ENCODE data around the gene MEX3C.

Gene MEX3C

DNA sequence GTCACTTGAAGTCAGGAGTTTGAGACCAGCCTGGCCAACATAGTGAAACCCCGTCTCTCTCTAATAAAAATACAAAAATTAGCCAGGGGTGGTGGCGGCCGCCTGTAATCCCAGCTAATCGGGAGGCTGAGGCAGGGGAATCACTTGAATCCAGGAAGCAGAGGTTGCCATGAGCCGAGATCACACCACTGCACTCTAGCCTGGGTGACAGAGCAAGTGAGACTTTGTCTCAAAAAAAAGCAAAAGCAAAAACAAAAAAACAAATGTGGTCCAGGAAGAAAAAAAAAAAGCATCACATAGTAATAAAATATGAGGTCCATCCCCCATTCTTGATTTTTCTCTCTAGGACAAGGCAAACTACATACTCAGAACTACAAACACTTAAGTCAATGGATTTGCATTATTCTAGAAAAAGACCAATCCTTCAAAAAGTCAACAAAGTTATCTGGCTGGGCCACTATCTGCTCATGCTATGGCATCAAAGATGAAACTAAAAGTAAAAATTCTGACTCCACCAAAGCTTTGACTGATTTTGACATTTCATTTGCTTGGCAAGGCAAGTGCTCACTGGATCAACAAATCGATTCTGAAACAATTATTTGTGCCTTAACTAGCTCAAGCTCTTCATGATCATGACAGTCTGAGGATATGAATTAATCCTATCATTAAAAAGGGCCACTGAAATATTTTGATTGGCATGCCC lies 28.4 kb downstream of the MEX3C start:
- DNase-seq (ENCODE audit: low read depth) = no peak
- no peak overlapping the region for H3K4me3 ChIP-seq (ENCODE audit: control insufficient read depth, low read depth, low read length)
- TF ChIP-seq, protein P1, sequence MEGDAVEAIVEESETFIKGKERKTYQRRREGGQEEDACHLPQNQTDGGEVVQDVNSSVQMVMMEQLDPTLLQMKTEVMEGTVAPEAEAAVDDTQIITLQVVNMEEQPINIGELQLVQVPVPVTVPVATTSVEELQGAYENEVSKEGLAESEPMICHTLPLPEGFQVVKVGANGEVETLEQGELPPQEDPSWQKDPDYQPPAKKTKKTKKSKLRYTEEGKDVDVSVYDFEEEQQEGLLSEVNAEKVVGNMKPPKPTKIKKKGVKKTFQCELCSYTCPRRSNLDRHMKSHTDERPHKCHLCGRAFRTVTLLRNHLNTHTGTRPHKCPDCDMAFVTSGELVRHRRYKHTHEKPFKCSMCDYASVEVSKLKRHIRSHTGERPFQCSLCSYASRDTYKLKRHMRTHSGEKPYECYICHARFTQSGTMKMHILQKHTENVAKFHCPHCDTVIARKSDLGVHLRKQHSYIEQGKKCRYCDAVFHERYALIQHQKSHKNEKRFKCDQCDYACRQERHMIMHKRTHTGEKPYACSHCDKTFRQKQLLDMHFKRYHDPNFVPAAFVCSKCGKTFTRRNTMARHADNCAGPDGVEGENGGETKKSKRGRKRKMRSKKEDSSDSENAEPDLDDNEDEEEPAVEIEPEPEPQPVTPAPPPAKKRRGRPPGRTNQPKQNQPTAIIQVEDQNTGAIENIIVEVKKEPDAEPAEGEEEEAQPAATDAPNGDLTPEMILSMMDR (conservative IDR thresholded peaks at IDR 0.05; ENCODE audit: control insufficient read depth, insufficient read depth, low read depth, low read length) = no peak

DNA sequence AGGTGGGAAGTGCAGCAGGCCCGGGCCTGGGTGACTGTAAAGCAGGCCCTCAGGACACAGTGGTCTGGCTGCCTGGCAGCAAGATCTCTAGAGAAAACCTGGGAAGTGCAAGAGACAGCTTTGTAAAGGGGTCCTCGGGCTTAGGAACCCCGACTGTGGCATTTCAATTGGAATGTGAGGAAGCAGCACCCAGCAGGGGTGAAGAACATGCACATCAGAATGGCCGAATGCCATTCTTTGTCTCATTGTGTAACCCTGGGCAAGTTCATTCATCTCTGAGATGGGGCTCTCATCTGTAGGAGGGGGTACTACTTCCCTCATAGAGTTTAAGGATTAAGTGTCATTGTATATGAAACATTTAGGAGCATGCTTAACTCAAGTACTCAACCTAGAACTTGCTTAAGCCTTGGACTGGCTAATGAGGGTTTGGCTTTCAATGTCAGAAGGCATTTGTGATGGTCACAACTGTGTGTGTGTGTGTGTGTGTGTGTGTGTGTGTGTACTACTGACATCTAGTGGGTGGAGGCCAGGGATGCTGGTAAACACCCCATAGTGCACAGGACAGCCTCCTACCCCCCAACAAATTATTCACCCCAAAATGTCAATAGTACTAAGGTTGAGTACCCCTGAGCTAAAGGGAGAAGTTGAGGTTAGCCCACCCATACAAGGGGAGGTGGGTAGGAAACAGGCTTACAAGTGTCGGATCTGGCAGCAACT lies 29.3 kb downstream of the MEX3C start:
- TF ChIP-seq, protein P1 (conservative IDR thresholded peaks at IDR 0.05; ENCODE audit: control insufficient read depth, insufficient read depth, low read depth, low read length) = no peak
- no peak for DNase-seq (ENCODE audit: low read depth)
- H3K4me3 ChIP-seq (ENCODE audit: control insufficient read depth, low read depth, low read length) = no peak overlapping the region

DNA sequence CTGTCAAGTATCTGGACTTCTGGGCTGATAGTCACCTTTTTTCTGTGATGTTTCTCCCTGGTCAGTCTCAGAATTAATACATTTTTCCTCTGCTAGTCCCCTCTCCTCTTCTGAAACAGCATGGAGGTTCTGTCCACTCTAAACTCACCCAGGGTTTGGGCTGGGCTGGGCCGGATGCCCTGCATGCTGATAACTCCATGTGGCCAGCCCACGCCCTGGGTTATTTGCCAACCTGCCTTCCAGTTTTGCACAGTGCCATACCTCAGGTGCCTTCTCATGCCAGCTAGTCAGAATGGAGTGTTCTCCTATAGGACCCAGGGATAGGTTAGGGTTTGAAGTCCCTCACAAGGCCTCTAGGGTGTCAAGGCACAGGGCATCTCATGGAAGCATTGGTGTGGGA lies 32.2 kb downstream of the MEX3C start:
- TF ChIP-seq, protein P1 (conservative IDR thresholded peaks at IDR 0.05; ENCODE audit: control insufficient read depth, insufficient read depth, low read depth, low read length) = no peak

GRCh38 chr18:51164761-51165281 lies 32.7 kb downstream of the MEX3C start:
- DNase-seq (ENCODE audit: low read depth) = no peak
- no peak overlapping the region for H3K4me3 ChIP-seq (ENCODE audit: control insufficient read depth, low read depth, low read length)
- TF ChIP-seq, protein P1 (conservative IDR thresholded peaks at IDR 0.05; ENCODE audit: control insufficient read depth, insufficient read depth, low read depth, low read length) = no peak

More for the DNA sequence above, 32.2 kb downstream of the MEX3C start:
- no peak overlapping the region for H3K4me3 ChIP-seq (ENCODE audit: control insufficient read depth, low read depth, low read length)
- no peak for DNase-seq (ENCODE audit: low read depth)

DNA sequence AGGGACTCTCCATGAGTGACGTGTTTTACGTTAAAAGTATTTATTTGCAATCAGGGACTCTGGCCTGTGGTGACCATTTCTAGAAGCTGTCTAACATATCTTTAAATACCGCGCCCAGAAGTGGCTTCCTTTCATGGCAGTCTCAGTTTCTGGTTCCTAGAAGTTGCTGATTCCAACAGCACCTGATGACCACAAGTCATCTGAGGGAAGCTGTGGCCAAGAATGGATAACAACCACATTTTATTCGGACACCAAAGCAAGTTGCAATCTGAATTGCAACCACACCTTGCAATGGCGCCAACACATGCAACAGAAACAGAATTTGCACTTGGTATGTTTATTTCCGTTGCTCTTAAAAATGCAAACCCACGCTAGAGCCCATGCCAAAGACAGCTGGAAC lies 33.1 kb downstream of the MEX3C start:
- TF ChIP-seq, protein P1 (conservative IDR thresholded peaks at IDR 0.05; ENCODE audit: control insufficient read depth, insufficient read depth, low read depth, low read length) = no peak
- H3K4me3 ChIP-seq (ENCODE audit: control insufficient read depth, low read depth, low read length) = no peak overlapping the region
- DNase-seq (ENCODE audit: low read depth) = no peak

- no peak overlapping the region for H3K4me3 ChIP-seq (ENCODE audit: control insufficient read depth, low read depth, low read length)
- TF ChIP-seq, protein P1 (conservative IDR thresholded peaks at IDR 0.05; ENCODE audit: control insufficient read depth, insufficient read depth, low read depth, low read length) = no peak
- no peak for DNase-seq (ENCODE audit: low read depth)
These were observed 33.9 kb downstream of the MEX3C start for GRCh38 chr18:51163543-51163942.

Measured in fibroblast of mammary gland (primary cell).